Measurements from ENCODE around the gene SLC44A5. TPM values are rescaled to one million over a fixed set of nuclear protein-coding genes. Genes with fewer than 3 reads are reported as not detected.

Gene SLC44A5
- total RNA-seq, 2 donors from 2014 or later, result 1.2 to 2.0 TPM

DNA sequence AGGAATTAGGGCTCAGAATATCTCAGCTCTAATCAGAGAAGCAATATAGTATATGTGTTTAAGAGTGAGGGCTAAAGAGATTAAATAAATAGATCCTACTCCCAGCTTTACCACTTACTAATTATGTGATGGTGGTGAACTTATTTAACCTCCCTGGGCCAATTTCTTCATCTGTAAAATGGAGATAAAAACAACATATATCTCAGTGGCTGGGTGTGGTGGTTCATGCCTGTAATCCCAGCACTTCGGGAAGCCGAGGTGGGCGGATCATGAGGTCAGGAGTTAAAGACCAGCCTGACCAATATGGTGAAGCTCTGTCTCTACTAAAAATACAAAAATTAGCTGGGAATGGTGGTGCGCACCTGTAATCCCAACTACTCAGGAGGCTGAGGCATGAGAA, 135.2 kb downstream of the SLC44A5 start:
- Histone ChIP-seq H3K9me3 (no peaks in the 10 kb centered on the region), H3K4me3 (no peak overlapping the region), H3K27ac (no peak overlapping the region), H3K36me3 (no peaks in the 10 kb centered on the region), H3K4me1 (no peaks in the 10 kb centered on the region), H3K27me3 (no peaks in the 10 kb centered on the region)
- no peak for DNase-seq (ENCODE audit: low spot score)
- TF ChIP-seq CTCF (IDR thresholded peaks at IDR 0.05), result no peak

GRCh38 chr1:75472971-75473603, 137.8 kb downstream of the SLC44A5 start:
- TF ChIP-seq CTCF (IDR thresholded peaks at IDR 0.05), result no peak

DNA sequence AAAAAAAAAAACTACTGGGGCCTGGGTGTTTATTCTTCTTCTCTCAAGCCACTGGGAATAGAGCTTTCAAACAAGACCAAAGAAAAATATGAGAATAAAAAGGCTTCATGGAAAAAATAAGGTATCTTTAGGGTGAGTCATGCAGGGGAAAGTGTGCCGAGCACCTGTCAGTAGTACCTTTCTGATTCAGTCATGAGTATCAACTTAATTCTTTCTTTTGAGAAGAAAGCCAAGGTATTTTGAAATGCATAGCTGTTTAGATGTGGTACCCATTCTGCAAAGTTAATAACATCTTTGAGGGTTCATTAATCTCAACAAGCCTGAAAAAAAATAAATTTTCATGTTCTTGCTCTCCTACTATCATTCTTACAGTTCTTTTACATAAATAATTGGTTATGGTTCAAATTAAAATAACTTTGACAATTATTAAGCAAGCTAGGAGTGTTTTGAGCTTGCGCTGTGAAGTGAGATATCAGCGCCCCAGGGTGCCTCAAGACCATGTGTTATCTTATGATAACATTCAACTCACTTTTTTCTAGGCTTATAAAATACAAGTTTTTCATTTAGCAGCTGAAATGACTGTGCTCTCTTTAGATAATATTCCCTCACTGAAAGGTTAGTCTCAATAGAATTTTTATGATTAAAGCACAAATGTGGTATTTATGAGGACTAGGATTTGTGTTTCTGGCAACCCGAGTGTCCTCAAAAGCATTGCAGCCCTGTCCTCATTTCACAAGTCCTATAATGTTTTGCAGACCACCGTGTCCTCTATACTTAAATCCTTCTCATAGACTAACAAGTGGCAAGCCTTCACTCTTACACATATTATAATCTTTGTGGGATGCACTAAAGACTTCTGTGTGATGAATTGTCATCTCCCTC, 138.6 kb downstream of the SLC44A5 start:
- no peak overlapping the region for H3K27ac ChIP-seq
- H3K4me1 ChIP-seq, result no peaks in the 10 kb centered on the region
- TF ChIP-seq CTCF (IDR thresholded peaks at IDR 0.05), result no peak
- H3K27me3 ChIP-seq, result no peaks in the 10 kb centered on the region
- DNase-seq (ENCODE audit: low spot score), result no peak
- no peak overlapping the region for H3K4me3 ChIP-seq
- no peaks in the 10 kb centered on the region for H3K36me3 ChIP-seq
- H3K9me3 ChIP-seq, result no peaks in the 10 kb centered on the region

More at GRCh38 chr1:75472971-75473603, 137.8 kb downstream of the SLC44A5 start:
- no peaks in the 10 kb centered on the region for H3K27me3 ChIP-seq
- H3K4me1 ChIP-seq, result no peaks in the 10 kb centered on the region
- no peak overlapping the region for H3K4me3 ChIP-seq
- no peaks in the 10 kb centered on the region for H3K9me3 ChIP-seq
- no peaks in the 10 kb centered on the region for H3K36me3 ChIP-seq
- no peak overlapping the region for H3K27ac ChIP-seq
- DNase-seq (ENCODE audit: low spot score), result no peak

DNA sequence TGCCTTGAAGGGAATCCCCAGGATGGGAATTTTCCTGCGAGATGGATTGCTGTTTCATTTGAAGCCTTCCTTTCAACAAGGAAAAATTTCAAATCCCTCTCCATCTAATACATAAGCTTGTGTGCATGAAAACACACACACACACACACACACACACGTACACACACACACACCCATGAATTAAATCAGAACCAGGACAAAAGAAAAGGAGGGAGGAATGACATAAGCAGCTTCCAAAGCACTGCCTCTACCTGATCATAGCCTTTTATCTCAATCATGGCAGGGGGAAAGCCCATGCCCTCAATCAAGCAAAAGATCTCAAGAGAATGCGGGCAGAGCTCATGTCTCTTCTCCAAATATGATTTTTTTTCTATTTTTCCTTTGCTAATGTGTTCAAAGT, 139.7 kb downstream of the SLC44A5 start:
- Histone ChIP-seq H3K27ac (no peak overlapping the region), H3K4me3 (no peak overlapping the region), H3K9me3 (no peaks in the 10 kb centered on the region), H3K27me3 (no peaks in the 10 kb centered on the region), H3K36me3 (no peaks in the 10 kb centered on the region), H3K4me1 (no peaks in the 10 kb centered on the region)
- no peak for TF ChIP-seq CTCF (IDR thresholded peaks at IDR 0.05)
- no peak for DNase-seq (ENCODE audit: low spot score)

GRCh38 chr1:75470448-75470847, 140.5 kb downstream of the SLC44A5 start:
- no peak for DNase-seq (ENCODE audit: low spot score)
- TF ChIP-seq CTCF (IDR thresholded peaks at IDR 0.05), result no peak
- H3K27me3 ChIP-seq, result no peaks in the 10 kb centered on the region

More at GRCh38 chr1:75470448-75470847, 140.5 kb downstream of the SLC44A5 start:
- Histone ChIP-seq H3K9me3 (no peaks in the 10 kb centered on the region), H3K36me3 (no peaks in the 10 kb centered on the region), H3K4me1 (no peaks in the 10 kb centered on the region), H3K4me3 (no peak overlapping the region), H3K27ac (no peak overlapping the region)

All from right atrium auricular region (tissue), 2 donors.